Right lobe of liver (tissue), 4 donors: ENCODE results near the gene CIDEB.

ENCODE experiments used
- CTCF ChIP-seq, 4 donors: fragments of 200-600 bp in 3 of 4; fragments of 450-650 bp in 1 of 4; IDR thresholded peaks; one replicate each; pipeline versions ENCODE4 v1.5.1 to v1.8.0; 2016 to 2022; ENCODE audit warnings: antibody characterized with exemption in 4 of 4, mild to moderate bottlenecking in 2 of 4
- POLR2A ChIP-seq: fragments of 450-650 bp; IDR thresholded peaks from one replicate; pipeline ENCODE4 v1.6.1; 2017; ENCODE audit warnings: antibody characterized with exemption, mild to moderate bottlenecking
- donor health status: DM: no; HTN: no; CAD: no.
- donor health status: DM: no; HTN: no; CAD: no.
- donor health status: DM: no; HTN: yes; CAD: no.

GRCh38 chr14:24291446-24292117 is 16.2 kb downstream of the CIDEB start:
- no peak for TF ChIP-seq CTCF (IDR thresholded peaks at IDR 0.05)
- no peak for TF ChIP-seq POLR2A
